ENCODE results near the gene SOCS3.
A peak's percentile ranks its signal among the peaks of the same experiment; 100 is the strongest.

The SOCS3 gene

GRCh38 chr17:78403822-78404221, 43.9 kb upstream of the SOCS3 start:
- no peak overlapping the region for H3K4me3 ChIP-seq (ENCODE audit: low read depth, low read length)
- TF ChIP-seq CTCF (conservative IDR thresholded peaks at IDR 0.05; ENCODE audit: low read depth, low read length) = no peak
- DNase-seq (ENCODE audit: low read depth) = no peak

GRCh38 chr17:78401891-78402290, 42.0 kb upstream of the SOCS3 start:
- no peak for TF ChIP-seq CTCF (conservative IDR thresholded peaks at IDR 0.05; ENCODE audit: low read depth, low read length)
- no peak for DNase-seq (ENCODE audit: low read depth)
- no peak overlapping the region for H3K4me3 ChIP-seq (ENCODE audit: low read depth, low read length)

GRCh38 chr17:78401246-78401645, 41.4 kb upstream of the SOCS3 start:
- peak; percentile 57 for DNase-seq (ENCODE audit: low read depth)
- H3K4me3 ChIP-seq (ENCODE audit: low read depth, low read length) = no peak overlapping the region
- no peak for TF ChIP-seq CTCF (conservative IDR thresholded peaks at IDR 0.05; ENCODE audit: low read depth, low read length)

- no peak for DNase-seq (ENCODE audit: low read depth)
Observed at GRCh38 chr17:78400581-78401240, 40.8 kb upstream of the SOCS3 start.

GRCh38 chr17:78399693-78400144, 39.8 kb upstream of the SOCS3 start:
- TF ChIP-seq CTCF (conservative IDR thresholded peaks at IDR 0.05; ENCODE audit: low read depth, low read length) = no peak
- no peak for DNase-seq (ENCODE audit: low read depth)
- no peak overlapping the region for H3K4me3 ChIP-seq (ENCODE audit: low read depth, low read length)

More at GRCh38 chr17:78400581-78401240, 40.8 kb upstream of the SOCS3 start:
- no peak for TF ChIP-seq CTCF (conservative IDR thresholded peaks at IDR 0.05; ENCODE audit: low read depth, low read length)
- H3K4me3 ChIP-seq (ENCODE audit: low read depth, low read length) = no peak overlapping the region

- DNase-seq (ENCODE audit: low read depth) = no peak
- H3K4me3 ChIP-seq (ENCODE audit: low read depth, low read length) = no peak overlapping the region
- TF ChIP-seq CTCF (conservative IDR thresholded peaks at IDR 0.05; ENCODE audit: low read depth, low read length) = no peak
Observed at GRCh38 chr17:78399028-78399692, 39.3 kb upstream of the SOCS3 start.

- H3K4me3 ChIP-seq (ENCODE audit: low read depth, low read length) = no peak overlapping the region
- TF ChIP-seq CTCF (conservative IDR thresholded peaks at IDR 0.05; ENCODE audit: low read depth, low read length) = no peak
- no peak for DNase-seq (ENCODE audit: low read depth)
Observed at GRCh38 chr17:78398390-78398789, 38.5 kb upstream of the SOCS3 start.

All from choroid plexus epithelial cell (primary cell).